Stomach (tissue), 4 donors: ENCODE results near the gene CHCHD4.

Experiments used
- EP300 ChIP-seq: sonication (generic); formaldehyde crosslinking; IDR thresholded peaks from one replicate; pipeline ENCODE4 v1.6.1; 2017; ENCODE audit warnings: antibody characterized with exemption
- POLR2AphosphoS5 ChIP-seq, 3 donors: sonication (generic); formaldehyde crosslinking; IDR thresholded peaks; one replicate each; pipeline ENCODE4 v1.6.1; 2016; ENCODE audit warnings: antibody characterized with exemption in 3 of 3

- TF ChIP-seq EP300 (no peak), POLR2AphosphoS5 (IDR thresholded peaks at IDR 0.05) (no peak)
Observed at GRCh38 chr3:14135581-14135980, 10.9 kb upstream of the CHCHD4 start.
